IMR-90 (cell line): ENCODE data around the gene RGS12. TPM values are rescaled to one million over a fixed set of nuclear protein-coding genes. Genes with fewer than 3 reads are reported as not detected.

Source experiments
- ATAC-seq: fragments of 200-7000 bp; cut with Tn5 transposase; 2 replicates; pipeline ENCODE4 v1.9.1; 2020; ENCODE audit warnings: low read depth, mild to moderate bottlenecking, moderate library complexity
- BruUV-seq: library from RNA; stranded (reverse); fragments of 400-500 nt; replicated peaks from 2 replicates; lab custom pipeline; 2021; lab: Mats Ljungman, UMichigan
- CTCF ChIA-PET: fragments of 300-600 bp; formaldehyde crosslinking; extraction: SDS; loops from one replicate; lab custom pipeline; 2021; ENCODE audit warnings: antibody characterized with exemption; lab: Yijun Ruan, JAX
- POLR2A ChIA-PET: fragments of 300-600 bp; sonication (Branson Sonifier 250); formaldehyde crosslinking; loops from one replicate; lab custom pipeline; 2022; ENCODE audit warnings: antibody characterized with exemption; ENCODE audit not compliant: unreplicated experiment; lab: Charles Lee
- DNase-seq: peaks from one replicate; pipeline ENCODE4 v3.0.0; 2013
- H2AFZ ChIP-seq: replicated peaks from 2 replicates; pipeline ENCODE3; 2013; ENCODE audit warnings: low read length, mild to moderate bottlenecking; ENCODE audit not compliant: poor library complexity
- H2AK5ac ChIP-seq: 2 replicates; pipeline ENCODE4 v1.6.1; 2013; ENCODE audit warnings: low read depth, low read length, inconsistent platforms
- H2AK9ac ChIP-seq: replicated peaks from 2 replicates; pipeline ENCODE3; 2013; ENCODE audit warnings: mild to moderate bottlenecking, low read depth, low read length, moderate library complexity; ENCODE audit not compliant: poor library complexity
- H2BK120ac ChIP-seq: 2 replicates; pipeline ENCODE4 v1.6.1; 2013; ENCODE audit warnings: low read depth, low read length, inconsistent platforms
- H2BK15ac ChIP-seq: 3 replicates; pipeline ENCODE4 v1.6.1; 2013; ENCODE audit warnings: low read depth, low read length, inconsistent platforms
- H2BK20ac ChIP-seq: 2 replicates; pipeline ENCODE4 v1.6.1; 2013; ENCODE audit warnings: low read depth, mild to moderate bottlenecking, inconsistent platforms, low read length, moderate library complexity
- H2BK5ac ChIP-seq: 2 replicates; pipeline ENCODE4 v1.6.1; 2013; ENCODE audit warnings: mild to moderate bottlenecking, low read depth, low read length, inconsistent platforms; ENCODE audit not compliant: poor library complexity, severe bottlenecking
- H3K14ac ChIP-seq: replicated peaks from 2 replicates; pipeline ENCODE4 v1.6.1; 2013; ENCODE audit warnings: low read depth, low read length, inconsistent platforms
- H3K18ac ChIP-seq: 2 replicates; pipeline ENCODE4 v1.6.1; 2013; ENCODE audit warnings: low read depth, low read length, control low read depth
- H3K23ac ChIP-seq: 2 replicates; pipeline ENCODE4 v1.6.1; 2013; ENCODE audit warnings: low read depth, low read length, inconsistent platforms
- H3K27ac ChIP-seq: 2 replicates; pipeline ENCODE4 v1.5.1; 2013; ENCODE audit warnings: mild to moderate bottlenecking, control low read depth, low read length; ENCODE audit not compliant: insufficient read depth
- H3K27me3 ChIP-seq: 2 replicates; pipeline ENCODE4 v1.6.1; 2013; ENCODE audit warnings: low read length; ENCODE audit not compliant: control insufficient read depth, insufficient read depth
- H3K36me3 ChIP-seq: 2 replicates; pipeline ENCODE4 v1.6.1; 2013; ENCODE audit warnings: low read length, mixed read lengths; ENCODE audit not compliant: control insufficient read depth, insufficient read depth
- H3K4ac ChIP-seq: 2 replicates; pipeline ENCODE4 v1.6.1; 2013; ENCODE audit warnings: low read depth, low read length, inconsistent platforms
- H3K4me1 ChIP-seq: 2 replicates; pipeline ENCODE4 v1.6.1; 2013; ENCODE audit warnings: low read length, mixed read lengths; ENCODE audit not compliant: control insufficient read depth, insufficient read depth
- H3K4me2 ChIP-seq: 2 replicates; pipeline ENCODE4 v1.6.1; 2013; ENCODE audit warnings: low read depth, mild to moderate bottlenecking, control low read depth, low read length, moderate library complexity
- H3K4me3 ChIP-seq: 2 replicates; pipeline ENCODE4 v1.5.1; 2013; ENCODE audit warnings: low read depth, mild to moderate bottlenecking, control low read depth, low read length, moderate library complexity; ENCODE audit not compliant: insufficient read depth
- H3K56ac ChIP-seq: 2 replicates; pipeline ENCODE4 v1.6.1; 2013; ENCODE audit warnings: low read length, inconsistent platforms; ENCODE audit not compliant: insufficient read depth; ENCODE audit errors: extremely low read depth
- H3K79me1 ChIP-seq, 2 experiments: 2 replicates each; pipeline ENCODE4 v1.6.1; 2013; ENCODE audit warnings: low read length in 2 of 2, inconsistent platforms in 1 of 2, low read depth in 1 of 2
- H3K9ac ChIP-seq: 2 replicates; pipeline ENCODE4 v1.6.1; 2013; ENCODE audit warnings: low read depth, low read length, control low read depth
- H3K9me1 ChIP-seq: 2 replicates; pipeline ENCODE4 v1.6.1; 2013; ENCODE audit warnings: low read length, inconsistent platforms; ENCODE audit not compliant: insufficient read depth
- H3K9me3 ChIP-seq: 2 replicates; pipeline ENCODE4 v1.6.1; 2013; ENCODE audit warnings: low read length; ENCODE audit not compliant: control insufficient read depth, insufficient read depth
- H4K20me1 ChIP-seq: 2 replicates; pipeline ENCODE4 v1.6.1; 2013; ENCODE audit warnings: low read length, inconsistent platforms; ENCODE audit not compliant: insufficient read depth
- H4K5ac ChIP-seq: 2 replicates; pipeline ENCODE4 v1.6.1; 2013; ENCODE audit warnings: mild to moderate bottlenecking, low read depth, low read length, control low read depth
- H4K8ac ChIP-seq, 2 experiments: 2 replicates each; pipeline ENCODE4 v1.6.1; 2013; ENCODE audit warnings: low read depth in 2 of 2, low read length in 2 of 2, control low read depth in 1 of 2, inconsistent platforms in 1 of 2
- H4K91ac ChIP-seq: 2 replicates; pipeline ENCODE4 v1.6.1; 2013; ENCODE audit warnings: low read depth, low read length, inconsistent platforms; ENCODE audit not compliant: insufficient read depth
- CEBPB ChIP-seq: IDR thresholded peaks from 2 replicates; pipeline ENCODE4 v1.6.1; 2012; ENCODE audit warnings: low read depth, low read length, improper control_type of control experiment
- CTCF ChIP-seq: conservative IDR thresholded peaks from 2 replicates; pipeline ENCODE4 v1.5.1; 2012; ENCODE audit warnings: mild to moderate bottlenecking, low read depth, low read length, improper control_type of control experiment
- ELK1 ChIP-seq: fragments of 150-350 bp; IDR thresholded peaks from 2 replicates; pipeline ENCODE4 v1.6.1; 2016; ENCODE audit warnings: low read depth, mild to moderate bottlenecking, low read length, moderate library complexity, borderline replicate concordance
- MXI1 ChIP-seq: IDR thresholded peaks from 2 replicates; pipeline ENCODE4 v1.6.1; 2012; ENCODE audit warnings: low read depth, mild to moderate bottlenecking, low read length, moderate library complexity, borderline replicate concordance
- POLR2A ChIP-seq: IDR thresholded peaks from 2 replicates; pipeline ENCODE4 v1.6.1; 2012; ENCODE audit warnings: mild to moderate bottlenecking, low read depth, low read length
- RAD21 ChIP-seq: IDR thresholded peaks from 2 replicates; pipeline ENCODE4 v1.6.1; 2012; ENCODE audit warnings: low read length, improper control_type of control experiment
- WGBS, 2 experiments: methylation state at CpG; one replicate each; pipeline versions ENCODE4 v1.1.5 to v1.1.7; 2013; ENCODE audit warnings: missing lambda C conversion rate in 2 of 2; ENCODE audit not compliant: insufficient read length in 1 of 2; ENCODE audit errors: extremely low coverage in 2 of 2; 5-methylcytosine and 5-hydroxymethylcytosine counted together
- dilution Hi-C: fragments of 300-500 bp; cut with HindIII; formaldehyde crosslinking; loops from one replicate; pipeline ENCODE4 v1.14.3; 2018; ENCODE audit warnings: low sequenced_read_pairs; ENCODE audit not compliant: unreplicated experiment
- in situ Hi-C: fragments of 300-500 bp; cut with MboI; formaldehyde crosslinking; loops from 3 replicates; pipeline ENCODE4 v1.14.3; 2019; ENCODE audit warnings: low sequenced_read_pairs, inconsistent platforms, mixed read lengths
- intact Hi-C: fragments of 100-400 bp; cut with micrococcal nuclease; formaldehyde crosslinking; loops from 2 replicates; pipeline ENCODE4 v1.10.0; 2022
- polyA plus RNA-seq, 3 experiments: library from polyadenylated mRNA; depleted of rRNA; stranded (reverse); fragments of >200 nt; gene quantifications; 2 replicates each; pipeline ENCODE4 v1.2.3, GENCODE V29; 2012; ENCODE audit warnings: low replicate concordance in 1 of 3
- total RNA-seq: library from RNA; depleted of rRNA; stranded (reverse); fragments of >200 nt; gene quantifications from 2 replicates; pipeline ENCODE4 v1.2.3, GENCODE V29; 2012

The RGS12 gene
- total and polyA plus RNA-seq, 2 of the 4 experiments (the other 2 are of a cell fraction): 11.8 to 12.0 TPM

- Histone ChIP-seq H3K4me2 (no peak overlapping the region), H3K27me3 (no peaks in the 10 kb centered on the region), H2AFZ (no peak overlapping the region), H3K9me1 (peaks cover 25% of the 10 kb centered on the region; the same call in 1 of the 2 replicates), H4K5ac (no peak overlapping the region), H3K9me3 (no peaks in the 10 kb centered on the region), H2BK5ac (no peak overlapping the region), H4K20me1 (peaks cover 31% of the 10 kb centered on the region), H2BK15ac (no peak overlapping the region), H2AK9ac (no peak overlapping the region), H3K79me1 (peaks cover 34 to 88% of the 10 kb centered on the region in 2 experiments), H3K23ac (no peak overlapping the region), H3K18ac (no peak overlapping the region), H3K56ac (no peak overlapping the region), H3K4me3 (no peak overlapping the region), H3K4me1 (peaks cover under 1% of the 10 kb centered on the region; the same call in 1 of the 2 replicates), H3K36me3 (peaks cover 23% of the 10 kb centered on the region), H3K4ac (no peak overlapping the region), H4K91ac (no peak overlapping the region), H4K8ac (no peak overlapping the region), H2AK5ac (no peak overlapping the region), H3K14ac (no peak overlapping the region), H3K9ac (no peak overlapping the region), H3K27ac (no peak overlapping the region), H2BK120ac (no peak overlapping the region), H2BK20ac (no peak overlapping the region)
- in situ Hi-C loops (no loop called here), intact Hi-C loops (no loop called here), dilution Hi-C loops (no loop called here)
- CTCF ChIA-PET: no interaction called here
- no peak for TF ChIP-seq MXI1
- no peak for TF ChIP-seq CEBPB
- no peak for TF ChIP-seq RAD21
- no peak for TF ChIP-seq ELK1
- no peak for TF ChIP-seq CTCF
- TF ChIP-seq POLR2A: no peak
- DNase-seq (no peak), ATAC-seq (no peak)
- POLR2A ChIA-PET: no interaction called here
- WGBS, 2 experiments: 98% methylated on average over 7 of the region's 18 CpGs; no CpG with 5 or more reads in 1 of the 2 experiments
- BruUV-seq: no TSS peak
These were observed 23.3 kb downstream of the RGS12 start for GRCh38 chr4:3316146-3316545.
